ENCODE results near the gene EPB41L1.

The EPB41L1 gene

GRCh38 chr20:36155991-36156390, 1.5 kb downstream of the EPB41L1 start:
- no peak for FAIRE-seq

GRCh38 chr20:36157610-36158009, 3.1 kb downstream of the EPB41L1 start:
- FAIRE-seq = no peak

- FAIRE-seq = no peak
These were observed 3.7 kb downstream of the EPB41L1 start for GRCh38 chr20:36158160-36158741.

GRCh38 chr20:36159833-36160232, 5.3 kb downstream of the EPB41L1 start:
- FAIRE-seq = no peak

GRCh38 chr20:36162272-36162966, 7.9 kb downstream of the EPB41L1 start:
- FAIRE-seq = no peak

GRCh38 chr20:36167902-36168503, 13.5 kb downstream of the EPB41L1 start:
- no peak for FAIRE-seq

- FAIRE-seq = no peak
These were observed 16.1 kb downstream of the EPB41L1 start for GRCh38 chr20:36170542-36171215.

- FAIRE-seq = no peak
These were observed 19.0 kb downstream of the EPB41L1 start for GRCh38 chr20:36173451-36173933.

- FAIRE-seq = no peak
These were observed 20.5 kb downstream of the EPB41L1 start for GRCh38 chr20:36175016-36175415.

GRCh38 chr20:36175475-36175995, 21.0 kb downstream of the EPB41L1 start:
- FAIRE-seq = no peak

GRCh38 chr20:36177716-36178115, 23.2 kb downstream of the EPB41L1 start:
- no peak for FAIRE-seq

- no peak for FAIRE-seq
These were observed 24.8 kb downstream of the EPB41L1 start for GRCh38 chr20:36179170-36179945.

- FAIRE-seq = no peak
These were observed 25.8 kb downstream of the EPB41L1 start for GRCh38 chr20:36180323-36180722.

- no peak for FAIRE-seq
These were observed 27.5 kb downstream of the EPB41L1 start for GRCh38 chr20:36181934-36182603.

- no peak for FAIRE-seq
These were observed 28.1 kb downstream of the EPB41L1 start for GRCh38 chr20:36182604-36183154.

GRCh38 chr20:36183155-36183944, 28.8 kb downstream of the EPB41L1 start:
- no peak for FAIRE-seq

- FAIRE-seq = no peak
These were observed 30.6 kb downstream of the EPB41L1 start for GRCh38 chr20:36184816-36185776.

- no peak for FAIRE-seq
These were observed 39.6 kb downstream of the EPB41L1 start for GRCh38 chr20:36193977-36194712.

- no peak for FAIRE-seq
These were observed 42.1 kb downstream of the EPB41L1 start for GRCh38 chr20:36196676-36197075.

Data from A204.1 (cell line).